ENCODE results near the gene CANT1.
A peak's percentile ranks its signal among the peaks of the same experiment; 100 is the strongest.

DNA sequence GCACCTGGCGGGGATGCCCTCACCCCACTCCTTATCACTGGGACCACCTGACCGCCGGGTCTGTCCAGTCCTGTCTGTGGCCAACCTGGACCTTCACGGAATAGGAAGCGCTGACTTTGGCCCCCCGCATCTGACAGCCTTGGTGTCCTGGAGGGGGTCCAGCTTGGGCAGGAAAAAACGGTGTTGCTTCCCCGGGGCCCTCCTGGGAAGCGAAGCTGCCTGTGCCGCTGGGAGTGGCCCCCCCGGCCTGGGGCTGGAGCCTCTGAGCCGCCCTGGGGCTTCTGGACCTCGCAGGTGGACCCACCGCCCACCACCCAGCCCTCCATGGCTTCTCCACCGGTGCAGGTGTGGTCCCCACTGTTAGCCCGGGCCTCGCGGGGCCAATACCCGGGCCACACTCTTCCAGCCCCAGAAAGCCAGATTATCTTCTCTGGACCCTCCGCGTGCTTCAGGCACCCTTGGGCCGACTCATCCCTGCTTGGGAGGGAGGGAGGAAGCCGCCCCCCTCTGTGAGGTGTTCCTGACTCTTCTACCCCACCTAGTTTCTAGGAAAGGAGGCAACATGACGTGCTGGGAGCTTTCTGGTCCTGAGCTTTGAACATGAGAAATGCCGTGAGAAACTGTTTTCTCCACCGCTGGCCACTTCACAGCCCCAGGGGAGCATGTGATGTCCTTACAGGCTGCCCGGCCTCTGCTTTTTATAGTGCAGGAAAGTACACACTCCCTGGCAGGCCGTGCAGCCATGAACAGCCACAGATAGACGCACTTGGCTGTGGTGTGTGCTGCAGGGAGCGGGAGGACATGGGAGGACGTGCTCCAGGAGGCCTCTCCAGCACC lies 15.6 kb upstream of the CANT1 start:
- TF ChIP-seq CTCF (IDR thresholded peaks at IDR 0.05) (no peak), POLR2A (IDR thresholded peaks at IDR 0.05) (peak; percentile 16 to 23), POLR2AphosphoS5 (IDR thresholded peaks at IDR 0.05) (peak; percentile 28)
